ENCODE data around the gene ARRDC3.

Gene ARRDC3

DNA sequence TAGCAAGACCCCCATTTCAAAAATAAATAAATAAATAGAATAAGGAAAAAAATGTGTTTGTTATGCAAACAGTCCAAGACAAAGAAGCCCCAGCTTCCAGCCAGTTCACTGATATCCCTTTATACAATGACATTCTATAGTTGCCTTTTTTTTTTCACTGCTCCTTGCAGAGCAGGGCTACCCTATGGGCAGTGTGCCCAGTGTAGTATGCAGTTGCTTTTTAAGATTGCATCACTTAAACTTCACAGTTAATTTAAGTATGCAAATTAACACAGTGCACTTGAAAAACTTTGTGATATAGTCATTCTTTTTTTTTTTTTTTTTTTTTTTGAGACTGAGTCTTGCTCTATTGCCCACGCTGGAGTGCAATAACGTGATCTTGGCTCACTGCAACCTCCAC is 40.8 kb upstream of the ARRDC3 start:
- H3K4me3 ChIP-seq (ENCODE audit: low read depth, low read length, poor library complexity, severe bottlenecking), result no peak overlapping the region
- no peaks in the 10 kb centered on the region for H3K36me3 ChIP-seq (ENCODE audit: insufficient read depth, low read length)
- no peaks in the 10 kb centered on the region for H4K20me1 ChIP-seq (ENCODE audit: insufficient read depth, low read length)
- H3K9me2 ChIP-seq (ENCODE audit: low read depth, low read length), result no peaks in the 10 kb centered on the region
- H3K9me3 ChIP-seq (ENCODE audit: low read length), result no peaks in the 10 kb centered on the region
- H3K4me1 ChIP-seq (ENCODE audit: insufficient read depth, low read length, severe bottlenecking), result no peaks in the 10 kb centered on the region
- TF ChIP-seq CTCF (IDR thresholded peaks at IDR 0.05; ENCODE audit: low read length) (no peak), EZH2 (IDR thresholded peaks at IDR 0.05; ENCODE audit: borderline replicate concordance, low read length) (no peak)
- H3K27me3 ChIP-seq (ENCODE audit: insufficient read depth, low read length), result no peaks in the 10 kb centered on the region
- H3K79me2 ChIP-seq (ENCODE audit: insufficient read depth, low read length), result no peaks in the 10 kb centered on the region
- no peak overlapping the region for H3K27ac ChIP-seq (ENCODE audit: low read depth, low read length, poor library complexity, severe bottlenecking)
- no peak overlapping the region for H2AFZ ChIP-seq (ENCODE audit: low read length)
- H3F3A ChIP-seq (ENCODE audit: insufficient read depth, low read length), result no peaks in the 10 kb centered on the region
- no peak overlapping the region for H3K9ac ChIP-seq (ENCODE audit: low read length)
- H3K4me2 ChIP-seq (ENCODE audit: low read length), result no peak overlapping the region

- Histone ChIP-seq H3K4me2 (ENCODE audit: low read length) (no peak overlapping the region), H2AFZ (ENCODE audit: low read length) (no peak overlapping the region), H3K27me3 (ENCODE audit: insufficient read depth, low read length) (no peaks in the 10 kb centered on the region), H3K9me2 (ENCODE audit: low read depth, low read length) (no peaks in the 10 kb centered on the region), H3F3A (ENCODE audit: insufficient read depth, low read length) (no peaks in the 10 kb centered on the region), H3K4me1 (ENCODE audit: insufficient read depth, low read length, severe bottlenecking) (no peaks in the 10 kb centered on the region), H3K9ac (ENCODE audit: low read length) (no peak overlapping the region), H3K79me2 (ENCODE audit: insufficient read depth, low read length) (no peaks in the 10 kb centered on the region), H3K27ac (ENCODE audit: low read depth, low read length, poor library complexity, severe bottlenecking) (no peak overlapping the region), H4K20me1 (ENCODE audit: insufficient read depth, low read length) (no peaks in the 10 kb centered on the region), H3K9me3 (ENCODE audit: low read length) (no peaks in the 10 kb centered on the region), H3K4me3 (ENCODE audit: low read depth, low read length, poor library complexity, severe bottlenecking) (no peak overlapping the region), H3K36me3 (ENCODE audit: insufficient read depth, low read length) (no peaks in the 10 kb centered on the region)
- TF ChIP-seq EZH2 (IDR thresholded peaks at IDR 0.05; ENCODE audit: borderline replicate concordance, low read length) (no peak), CTCF (IDR thresholded peaks at IDR 0.05; ENCODE audit: low read length) (no peak)
Observed at GRCh38 chr5:91420879-91421278, 37.8 kb upstream of the ARRDC3 start.

GRCh38 chr5:91419571-91420537 is 36.7 kb upstream of the ARRDC3 start:
- Histone ChIP-seq H3K4me2 (ENCODE audit: low read length) (no peak overlapping the region), H3K27me3 (ENCODE audit: insufficient read depth, low read length) (no peaks in the 10 kb centered on the region), H2AFZ (ENCODE audit: low read length) (no peak overlapping the region), H3K27ac (ENCODE audit: low read depth, low read length, poor library complexity, severe bottlenecking) (no peak overlapping the region), H3K9ac (ENCODE audit: low read length) (no peak overlapping the region), H3K4me1 (ENCODE audit: insufficient read depth, low read length, severe bottlenecking) (no peaks in the 10 kb centered on the region), H3K36me3 (ENCODE audit: insufficient read depth, low read length) (no peaks in the 10 kb centered on the region), H3K79me2 (ENCODE audit: insufficient read depth, low read length) (no peaks in the 10 kb centered on the region), H3K9me3 (ENCODE audit: low read length) (no peaks in the 10 kb centered on the region), H4K20me1 (ENCODE audit: insufficient read depth, low read length) (no peaks in the 10 kb centered on the region), H3K9me2 (ENCODE audit: low read depth, low read length) (no peaks in the 10 kb centered on the region), H3F3A (ENCODE audit: insufficient read depth, low read length) (no peaks in the 10 kb centered on the region), H3K4me3 (ENCODE audit: low read depth, low read length, poor library complexity, severe bottlenecking) (no peak overlapping the region)
- TF ChIP-seq EZH2 (IDR thresholded peaks at IDR 0.05; ENCODE audit: borderline replicate concordance, low read length) (no peak), CTCF (IDR thresholded peaks at IDR 0.05; ENCODE audit: low read length) (peak; percentile 56)
